Activated T-cell treated with anti-CD3 and anti-CD28 coated beads, Interleukin-2, amount 50 U/mL, for 1 hour (primary cell): ENCODE results near the gene ARL8A.
"Not testable (repeated sequence)": the region's sequence is repeated elsewhere in the genome, so short reads cannot be mapped to it uniquely, and the experiment has no call there.

Experiments used
- DNase-seq: peaks from one replicate; pipeline ENCODE4 v3.0.0-alpha.2; 2020

Gene ARL8A

DNA sequence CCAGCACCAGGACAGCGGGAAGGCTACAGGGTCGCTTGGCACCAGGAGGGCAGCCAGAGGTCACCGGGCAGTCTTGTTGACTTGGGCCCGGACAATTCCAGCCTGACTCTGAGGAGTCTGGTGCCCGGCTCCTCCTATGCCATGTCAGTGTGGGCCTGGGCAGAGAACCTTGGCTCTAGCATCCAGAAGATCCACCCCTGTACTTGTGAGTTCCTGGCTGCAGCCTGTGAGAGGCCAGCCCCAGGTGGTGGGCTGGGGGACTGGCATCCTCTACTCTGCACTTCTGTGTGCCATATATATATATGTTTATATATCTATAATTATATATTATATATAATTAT lies 27.4 kb upstream of the ARL8A start:
- DNase-seq, result no peak

DNA sequence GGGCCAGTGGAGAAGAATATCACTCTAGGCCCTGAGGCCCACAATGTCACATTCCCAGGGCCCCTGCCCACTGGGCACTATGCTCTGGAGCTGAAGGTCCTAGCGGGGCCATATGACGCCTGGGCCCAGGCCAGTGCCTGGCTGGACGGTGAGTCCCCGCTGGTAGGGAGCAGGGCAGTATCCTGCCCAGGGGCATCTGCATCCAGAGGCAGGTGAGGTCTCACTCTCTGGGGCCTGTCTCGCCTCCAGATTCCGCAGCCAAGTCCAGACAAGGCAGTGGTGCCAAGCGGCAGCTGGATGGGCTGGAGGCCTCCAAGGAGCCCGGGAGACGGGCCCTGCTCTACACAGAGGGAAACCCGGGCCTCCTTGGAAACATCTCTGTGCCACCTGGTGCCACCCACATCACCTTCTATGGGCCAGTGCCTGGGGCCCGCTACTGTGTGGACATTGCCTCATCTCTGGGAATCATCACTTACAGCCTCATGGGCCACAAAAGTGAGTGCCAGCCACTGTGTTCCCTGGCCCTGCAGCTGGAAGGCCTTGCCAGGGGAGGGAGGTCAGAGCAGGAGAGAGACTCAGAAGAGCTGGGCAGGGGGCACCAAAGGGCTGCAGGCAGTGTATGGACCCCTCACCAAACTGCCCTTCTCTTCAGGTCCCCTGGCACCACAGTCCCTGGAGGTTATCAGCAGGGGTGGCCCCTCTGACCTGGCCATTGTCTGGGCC lies 26.9 kb upstream of the ARL8A start:
- DNase-seq, result no peak

GRCh38 chr1:202170726-202171125 lies 26.2 kb upstream of the ARL8A start:
- no peak for DNase-seq

GRCh38 chr1:202168861-202169260 lies 24.3 kb upstream of the ARL8A start:
- DNase-seq, result no peak

- DNase-seq, result no peak
Observed at GRCh38 chr1:202167708-202168415, 23.3 kb upstream of the ARL8A start.

DNA sequence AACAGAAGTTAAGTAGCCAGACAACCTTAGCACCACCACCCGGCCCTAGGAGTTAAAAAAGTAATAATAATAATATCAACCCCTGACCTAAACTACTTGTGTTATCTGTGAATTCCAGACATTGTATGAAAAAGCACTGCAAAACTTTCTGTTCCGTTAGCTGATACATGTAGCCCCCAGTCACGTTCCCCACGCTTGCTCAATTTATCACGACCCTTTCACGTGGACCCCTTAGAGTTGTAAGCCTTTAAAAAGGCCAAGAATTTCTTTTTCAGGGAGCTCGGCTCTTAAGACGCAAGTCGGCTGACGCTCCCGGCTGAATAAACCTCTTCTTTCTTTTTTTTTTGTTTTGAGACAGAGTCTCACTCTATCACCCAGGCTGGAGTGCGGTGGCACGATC lies 22.5 kb upstream of the ARL8A start:
- not testable (repeated sequence) for DNase-seq

GRCh38 chr1:202165942-202166843 lies 21.7 kb upstream of the ARL8A start:
- no peak for DNase-seq

GRCh38 chr1:202165267-202165941 lies 20.9 kb upstream of the ARL8A start:
- DNase-seq, result peak; percentile 48

GRCh38 chr1:202164271-202165037 lies 19.9 kb upstream of the ARL8A start:
- DNase-seq, result peak; percentile 67

DNA sequence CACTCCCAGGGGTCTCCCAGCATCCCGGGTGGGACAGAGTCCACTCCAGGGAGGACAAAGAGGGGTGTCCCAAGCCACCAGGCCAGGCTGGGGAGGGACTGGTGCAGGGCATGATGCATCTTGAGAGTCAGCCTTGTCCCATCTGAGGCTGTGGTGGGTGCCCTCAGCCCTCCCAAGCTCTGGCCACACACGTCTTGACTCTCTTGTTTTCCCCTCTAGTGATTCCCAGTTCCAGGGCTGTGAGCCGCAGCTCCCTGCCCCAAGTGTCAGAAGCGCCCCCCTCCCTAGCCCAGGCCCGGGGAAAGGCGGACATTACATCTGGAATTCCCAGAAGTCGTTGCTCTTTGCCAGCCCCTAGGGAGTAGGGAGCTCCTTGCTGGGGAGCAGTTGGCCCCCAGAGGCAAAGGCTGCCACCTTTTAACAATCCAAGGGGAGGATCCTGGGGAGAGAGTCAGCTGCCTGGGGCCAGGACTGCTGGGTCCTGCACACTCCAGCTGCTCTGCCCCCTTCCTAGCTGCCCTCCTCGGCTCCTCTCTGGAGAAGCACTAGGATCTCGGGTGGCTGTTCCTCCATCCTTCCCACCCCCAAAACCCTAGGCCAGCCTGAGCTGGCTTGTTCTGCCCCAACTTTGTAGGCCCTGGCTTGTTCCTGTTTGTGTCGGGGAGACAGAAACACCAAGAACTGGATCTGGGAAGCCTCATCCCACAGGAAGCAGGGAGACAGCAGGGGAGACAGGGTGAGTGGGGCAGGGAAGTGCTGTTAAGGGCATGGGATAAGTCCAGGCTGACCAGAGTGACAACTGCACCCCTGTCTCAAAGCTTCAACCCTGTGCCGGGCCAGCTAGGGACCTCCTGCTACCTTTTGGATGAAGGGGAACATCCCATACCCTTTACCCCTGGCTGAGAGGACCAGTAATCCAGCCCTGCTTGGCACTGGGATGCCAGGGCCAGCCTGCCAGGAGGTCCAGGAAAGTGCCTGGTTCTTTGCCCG lies 19.0 kb upstream of the ARL8A start:
- peak; percentile 29 for DNase-seq

- DNase-seq, result peak; percentile 32
Observed at GRCh38 chr1:202162418-202163280, 18.1 kb upstream of the ARL8A start.

GRCh38 chr1:202162047-202162417 lies 17.5 kb upstream of the ARL8A start:
- DNase-seq, result peak; percentile 58

DNA sequence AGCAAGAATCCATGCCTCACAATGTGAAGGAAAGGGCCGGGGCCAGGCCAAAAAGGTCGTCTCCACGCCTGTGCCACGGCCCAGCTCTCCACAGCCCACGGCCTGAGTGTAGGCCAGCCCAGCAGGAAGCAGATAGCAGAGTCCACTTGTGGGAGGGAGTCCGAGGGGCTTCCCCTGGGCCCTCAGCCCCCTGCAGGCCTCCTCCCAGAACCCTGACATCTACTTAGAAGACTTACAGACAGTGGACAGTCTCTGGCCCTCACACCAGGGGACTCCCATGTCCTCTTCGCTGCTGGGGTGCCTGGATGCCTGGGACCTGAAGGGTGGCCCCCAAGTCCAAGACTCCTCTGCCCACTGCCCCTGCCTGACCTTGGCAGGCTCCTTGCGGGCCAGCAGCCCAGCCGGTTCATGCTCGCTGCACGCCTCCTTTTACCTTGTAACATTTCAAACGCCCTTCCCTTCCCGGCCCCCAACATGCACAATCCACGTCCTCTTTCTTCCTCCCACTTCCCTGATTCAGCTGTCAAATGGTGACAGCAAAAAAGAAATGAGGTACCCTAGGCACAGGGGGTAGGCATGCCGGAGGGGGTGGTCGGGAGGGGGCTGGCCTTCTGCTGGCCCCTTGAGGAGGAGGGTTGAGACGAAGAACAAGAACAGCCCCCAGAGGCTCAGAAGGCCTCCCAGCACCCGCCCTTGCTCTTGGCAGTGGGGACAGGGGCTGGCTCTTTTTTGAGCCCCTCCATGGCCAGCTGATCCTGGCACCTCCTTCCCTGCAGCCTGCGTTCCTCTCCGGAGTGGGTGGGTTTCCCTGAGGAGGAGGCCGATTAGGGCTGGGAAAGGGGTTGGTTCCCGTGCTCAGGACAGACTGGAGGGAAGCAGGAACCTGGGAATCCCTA lies 16.9 kb upstream of the ARL8A start:
- DNase-seq, result peak; percentile 32

DNA sequence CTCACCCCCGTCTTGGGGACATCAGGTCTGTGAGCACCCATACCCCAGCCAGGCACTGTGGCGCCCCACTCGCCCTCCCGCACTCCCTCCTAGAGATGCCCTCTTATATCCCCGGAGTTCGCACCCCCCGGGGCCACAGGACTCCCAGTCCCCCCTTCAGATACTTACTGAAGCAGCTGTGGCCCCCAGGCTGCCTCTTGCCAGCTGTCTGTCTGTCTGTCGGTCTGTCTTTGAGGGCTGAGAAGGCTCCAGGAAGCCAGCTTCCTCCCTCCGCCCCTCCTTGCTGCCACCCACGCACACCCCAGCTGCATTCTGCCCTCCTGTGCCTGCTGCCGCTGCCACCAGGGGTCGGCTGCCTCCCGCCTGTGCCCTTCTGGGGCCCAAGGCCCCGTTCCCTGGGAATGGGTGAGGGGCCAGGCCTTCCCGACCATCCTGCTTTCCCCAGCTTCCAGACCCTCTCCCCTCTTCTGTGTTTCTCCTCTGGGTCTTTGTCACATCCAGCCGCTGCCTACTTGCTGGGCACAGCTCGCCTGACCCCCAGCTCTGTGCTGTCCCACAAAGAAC lies 15.9 kb upstream of the ARL8A start, which contains the start of gene PTPN7:
Gene PTPN7, minus strand, starts transcription at position 226 of the 564 bp plus-strand sequence. CDS start 1,200 bp downstream, outside the sequence.
- peak; percentile 80 for DNase-seq

GRCh38 chr1:202159534-202160371 lies 15.2 kb upstream of the ARL8A start:
- peak; percentile 57 for DNase-seq

- peak; percentile 37 for DNase-seq
Observed at GRCh38 chr1:202158810-202159533, 14.4 kb upstream of the ARL8A start.

GRCh38 chr1:202157945-202158344 lies 13.4 kb upstream of the ARL8A start:
- DNase-seq, result no peak
